Measurements from ENCODE around the gene SGMS1.
"Not testable (repeated sequence)": the region's sequence is repeated elsewhere in the genome, so short reads cannot be mapped to it uniquely, and the experiment has no call there.

The SGMS1 gene

DNA sequence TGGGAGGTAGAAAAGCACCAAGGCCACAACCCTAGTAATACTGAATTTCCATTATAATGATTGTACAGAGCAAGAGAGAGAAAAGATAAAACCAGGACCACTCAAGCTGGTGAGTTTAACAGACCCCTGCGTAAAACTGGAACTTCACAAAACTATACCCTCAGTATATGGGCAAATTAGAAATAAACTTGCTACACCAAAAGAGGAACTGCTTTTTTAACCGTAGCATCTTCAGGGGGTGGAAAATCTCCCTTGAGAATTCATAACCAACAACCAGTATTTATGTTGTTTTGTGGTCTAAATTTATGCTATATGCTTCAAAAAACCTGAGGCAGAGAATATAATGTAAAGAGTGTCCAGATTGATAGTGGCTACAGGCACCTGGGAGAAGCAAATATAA lies 171.2 kb downstream of the SGMS1 start:
- H3K27me3 ChIP-seq (ENCODE audit: low read depth, low read length) = no peaks in the 10 kb centered on the region
- H3K9me3 ChIP-seq (ENCODE audit: insufficient read depth, low read length) = no peaks in the 10 kb centered on the region
- H3K36me3 ChIP-seq (replicated peaks; ENCODE audit: low read depth, low read length) = no peaks in the 10 kb centered on the region
- no peak overlapping the region for H2AFZ ChIP-seq (ENCODE audit: low read depth, low read length)
- 0 out of 2 replicates have a peak overlapping the region, but pooled peaks have one; percentile 13 for H3K4me3 ChIP-seq (ENCODE audit: low read length)
- H4K20me1 ChIP-seq (ENCODE audit: insufficient read depth, low read length) = no peaks in the 10 kb centered on the region
- TF ChIP-seq EZH2phosphoT487 (IDR thresholded peaks at IDR 0.05; ENCODE audit: low read depth) = no peak
- TF ChIP-seq, protein P1, sequence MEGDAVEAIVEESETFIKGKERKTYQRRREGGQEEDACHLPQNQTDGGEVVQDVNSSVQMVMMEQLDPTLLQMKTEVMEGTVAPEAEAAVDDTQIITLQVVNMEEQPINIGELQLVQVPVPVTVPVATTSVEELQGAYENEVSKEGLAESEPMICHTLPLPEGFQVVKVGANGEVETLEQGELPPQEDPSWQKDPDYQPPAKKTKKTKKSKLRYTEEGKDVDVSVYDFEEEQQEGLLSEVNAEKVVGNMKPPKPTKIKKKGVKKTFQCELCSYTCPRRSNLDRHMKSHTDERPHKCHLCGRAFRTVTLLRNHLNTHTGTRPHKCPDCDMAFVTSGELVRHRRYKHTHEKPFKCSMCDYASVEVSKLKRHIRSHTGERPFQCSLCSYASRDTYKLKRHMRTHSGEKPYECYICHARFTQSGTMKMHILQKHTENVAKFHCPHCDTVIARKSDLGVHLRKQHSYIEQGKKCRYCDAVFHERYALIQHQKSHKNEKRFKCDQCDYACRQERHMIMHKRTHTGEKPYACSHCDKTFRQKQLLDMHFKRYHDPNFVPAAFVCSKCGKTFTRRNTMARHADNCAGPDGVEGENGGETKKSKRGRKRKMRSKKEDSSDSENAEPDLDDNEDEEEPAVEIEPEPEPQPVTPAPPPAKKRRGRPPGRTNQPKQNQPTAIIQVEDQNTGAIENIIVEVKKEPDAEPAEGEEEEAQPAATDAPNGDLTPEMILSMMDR (IDR thresholded peaks at IDR 0.05; ENCODE audit: low read depth, low read length) = no peak
- no peak overlapping the region for H3K27ac ChIP-seq (ENCODE audit: low read length)
- H3K4me1 ChIP-seq (ENCODE audit: low read length) = peaks cover 55% of the 10 kb centered on the region
- no peak overlapping the region for H3K9ac ChIP-seq (ENCODE audit: low read length)
- peak overlapping the region; percentile 55 for H3K4me2 ChIP-seq (ENCODE audit: low read length)
- H3K79me2 ChIP-seq (ENCODE audit: low read length) = no peaks in the 10 kb centered on the region

- Histone ChIP-seq H3K9me3 (ENCODE audit: insufficient read depth, low read length) (no peaks in the 10 kb centered on the region), H3K27me3 (ENCODE audit: low read depth, low read length) (no peaks in the 10 kb centered on the region), H3K4me1 (ENCODE audit: low read length) (peaks cover 15% of the 10 kb centered on the region), H3K27ac (ENCODE audit: low read length) (no peak overlapping the region), H3K4me3 (ENCODE audit: low read length) (no peak overlapping the region), H3K4me2 (ENCODE audit: low read length) (no peak overlapping the region), H3K79me2 (ENCODE audit: low read length) (no peaks in the 10 kb centered on the region), H3K9ac (ENCODE audit: low read length) (no peak overlapping the region), H4K20me1 (ENCODE audit: insufficient read depth, low read length) (no peaks in the 10 kb centered on the region), H2AFZ (ENCODE audit: low read depth, low read length) (no peak overlapping the region), H3K36me3 (replicated peaks; ENCODE audit: low read depth, low read length) (no peaks in the 10 kb centered on the region)
- no peak for TF ChIP-seq EZH2phosphoT487 (IDR thresholded peaks at IDR 0.05; ENCODE audit: low read depth)
- TF ChIP-seq, protein P1 (IDR thresholded peaks at IDR 0.05; ENCODE audit: low read depth, low read length) = no peak
These were observed 176.1 kb downstream of the SGMS1 start for GRCh38 chr10:50447691-50448090.

GRCh38 chr10:50445777-50446176 lies 178.0 kb downstream of the SGMS1 start:
- H3K79me2 ChIP-seq (ENCODE audit: low read length); H2AFZ ChIP-seq (ENCODE audit: low read depth, low read length); H3K9me3 ChIP-seq (ENCODE audit: insufficient read depth, low read length); H3K27ac ChIP-seq (ENCODE audit: low read length); H3K27me3 ChIP-seq (ENCODE audit: low read depth, low read length); H3K9ac ChIP-seq (ENCODE audit: low read length); H3K4me3 ChIP-seq (ENCODE audit: low read length); H3K4me1 ChIP-seq (ENCODE audit: low read length); H4K20me1 ChIP-seq (ENCODE audit: insufficient read depth, low read length); H3K4me2 ChIP-seq (ENCODE audit: low read length); H3K36me3 ChIP-seq (replicated peaks; ENCODE audit: low read depth, low read length): not testable (repeated sequence)

DNA sequence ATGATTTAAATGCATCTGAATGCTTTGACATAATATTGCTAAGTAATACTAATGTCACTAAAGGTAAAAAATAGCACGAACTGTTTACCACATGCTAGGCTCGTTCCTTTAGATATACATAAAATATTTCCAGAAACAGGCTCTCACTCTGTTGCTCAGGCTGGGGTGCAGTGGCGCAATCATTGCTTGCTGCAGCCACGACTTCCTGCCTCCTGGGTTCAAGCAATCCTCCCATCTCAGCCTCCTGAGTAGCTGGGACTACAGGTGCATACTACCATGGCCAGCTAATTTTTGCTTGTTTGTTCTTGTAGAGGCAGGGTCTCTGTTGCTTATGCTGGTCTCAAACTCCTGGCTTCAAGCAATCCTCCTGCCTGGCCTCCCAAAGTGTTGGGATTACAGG lies 183.3 kb downstream of the SGMS1 start:
- Histone ChIP-seq H3K9me3 (ENCODE audit: insufficient read depth, low read length) (no peaks in the 10 kb centered on the region), H3K79me2 (ENCODE audit: low read length) (no peaks in the 10 kb centered on the region), H3K27ac (ENCODE audit: low read length) (no peak overlapping the region), H3K27me3 (ENCODE audit: low read depth, low read length) (no peaks in the 10 kb centered on the region), H3K4me1 (ENCODE audit: low read length) (no peaks in the 10 kb centered on the region), H3K4me2 (ENCODE audit: low read length) (no peak overlapping the region), H3K9ac (ENCODE audit: low read length) (no peak overlapping the region), H4K20me1 (ENCODE audit: insufficient read depth, low read length) (no peaks in the 10 kb centered on the region), H3K4me3 (ENCODE audit: low read length) (no peak overlapping the region), H2AFZ (ENCODE audit: low read depth, low read length) (no peak overlapping the region), H3K36me3 (replicated peaks; ENCODE audit: low read depth, low read length) (no peaks in the 10 kb centered on the region)
- TF ChIP-seq, protein P1 (IDR thresholded peaks at IDR 0.05; ENCODE audit: low read depth, low read length) = no peak
- no peak for TF ChIP-seq EZH2phosphoT487 (IDR thresholded peaks at IDR 0.05; ENCODE audit: low read depth)

DNA sequence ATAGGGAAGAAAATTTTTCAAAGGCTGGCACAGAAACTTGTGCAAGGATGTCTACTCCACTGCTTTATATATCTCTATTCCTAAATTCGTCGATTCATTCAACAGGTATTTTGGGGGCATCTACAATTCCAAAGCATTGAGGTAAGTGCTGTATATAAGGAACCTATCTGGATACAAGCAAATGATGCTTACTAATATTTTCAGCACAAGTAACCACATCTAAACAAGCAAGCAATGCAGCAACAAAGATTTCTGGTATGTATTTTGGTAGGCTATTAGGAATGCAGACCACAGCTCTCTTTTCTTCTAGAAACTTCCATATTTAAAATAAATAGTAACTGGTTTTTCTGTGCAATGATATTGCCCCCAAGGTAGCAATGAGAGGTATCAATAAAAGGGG lies 183.9 kb downstream of the SGMS1 start:
- Histone ChIP-seq H2AFZ (ENCODE audit: low read depth, low read length) (no peak overlapping the region), H3K27ac (ENCODE audit: low read length) (no peak overlapping the region), H3K9ac (ENCODE audit: low read length) (no peak overlapping the region), H4K20me1 (ENCODE audit: insufficient read depth, low read length) (no peaks in the 10 kb centered on the region), H3K27me3 (ENCODE audit: low read depth, low read length) (no peaks in the 10 kb centered on the region), H3K4me1 (ENCODE audit: low read length) (no peaks in the 10 kb centered on the region), H3K4me2 (ENCODE audit: low read length) (no peak overlapping the region), H3K79me2 (ENCODE audit: low read length) (no peaks in the 10 kb centered on the region), H3K4me3 (ENCODE audit: low read length) (no peak overlapping the region), H3K36me3 (replicated peaks; ENCODE audit: low read depth, low read length) (no peaks in the 10 kb centered on the region), H3K9me3 (ENCODE audit: insufficient read depth, low read length) (no peaks in the 10 kb centered on the region)
- TF ChIP-seq, protein P1 (IDR thresholded peaks at IDR 0.05; ENCODE audit: low read depth, low read length) = no peak
- no peak for TF ChIP-seq EZH2phosphoT487 (IDR thresholded peaks at IDR 0.05; ENCODE audit: low read depth)
